OCI-LY7 (cell line): ENCODE measurements around the gene STOML3. TPM values are rescaled to one million over a fixed set of nuclear protein-coding genes. Genes with fewer than 3 reads are reported as not detected.

Experiments
- BruUV-seq: library from RNA; stranded (reverse); fragments of 400-500 nt; replicated peaks from 2 replicates; lab custom pipeline; 2021; lab: Mats Ljungman, UMichigan
- CTCF ChIA-PET: fragments of 300-600 bp; sonication (Branson Sonifier 250); formaldehyde crosslinking; loops from one replicate; lab custom pipeline; 2022; ENCODE audit warnings: antibody characterized with exemption; ENCODE audit not compliant: unreplicated experiment; lab: Charles Lee
- POLR2A ChIA-PET: fragments of 300-600 bp; sonication (Branson Sonifier 250); formaldehyde crosslinking; loops from one replicate; lab custom pipeline; 2022; ENCODE audit warnings: antibody characterized with exemption; lab: Charles Lee
- DNase-seq: peaks from one replicate; pipeline ENCODE4 v3.0.0-alpha.2; 2015; ENCODE audit warnings: low spot score
- H2AFZ ChIP-seq: fragments of 200-600 bp; sonication (generic), shearing (Covaris generic); 2 replicates; pipeline ENCODE4 v1.6.1; 2014; ENCODE audit warnings: mild to moderate bottlenecking, antibody characterized with exemption, low read length, moderate library complexity
- H3K27ac ChIP-seq: fragments of 200-600 bp; sonication (generic); 2 replicates; pipeline ENCODE4 v1.5.1; 2014; ENCODE audit warnings: mixed run types, low read depth, mild to moderate bottlenecking, moderate library complexity, low read length, inconsistent platforms; ENCODE audit not compliant: poor library complexity, severe bottlenecking
- H3K36me3 ChIP-seq: fragments of 200-600 bp; sonication (generic); 2 replicates; pipeline ENCODE4 v1.6.1; 2014; ENCODE audit warnings: mild to moderate bottlenecking, antibody characterized with exemption, low read length, moderate library complexity, mixed read lengths; ENCODE audit not compliant: insufficient read depth
- H3K4me1 ChIP-seq: fragments of 200-600 bp; sonication (generic); 2 replicates; pipeline ENCODE4 v1.5.1; 2014; ENCODE audit warnings: mild to moderate bottlenecking, low read length; ENCODE audit not compliant: insufficient read depth, poor library complexity, severe bottlenecking
- H3K4me2 ChIP-seq: fragments of 200-600 bp; sonication (generic); 2 replicates; pipeline ENCODE4 v1.6.1; 2014; ENCODE audit warnings: mild to moderate bottlenecking, low read length
- H3K4me3 ChIP-seq: fragments of 200-600 bp; sonication (generic); 2 replicates; pipeline ENCODE4 v1.5.1; 2014; ENCODE audit warnings: mild to moderate bottlenecking, low read depth, low read length; ENCODE audit not compliant: poor library complexity, severe bottlenecking
- H3K79me2 ChIP-seq: fragments of 200-600 bp; sonication (generic); 2 replicates; pipeline ENCODE4 v1.6.1; 2016; ENCODE audit warnings: low read depth, mild to moderate bottlenecking, low read length, moderate library complexity, mixed read lengths; ENCODE audit not compliant: insufficient read depth
- H3K9me2 ChIP-seq: fragments of 200-600 bp; sonication (generic); 2 replicates; pipeline ENCODE4 v1.6.1; 2016; ENCODE audit warnings: mild to moderate bottlenecking, low read length, mixed read lengths; ENCODE audit not compliant: insufficient read depth
- H3K9me3 ChIP-seq: fragments of 200-600 bp; sonication (generic); 2 replicates; pipeline ENCODE4 v1.6.1; 2014; ENCODE audit warnings: mild to moderate bottlenecking, mixed run types, low read length, mixed read lengths
- H4K20me1 ChIP-seq: fragments of 200-600 bp; sonication (generic); 2 replicates; pipeline ENCODE4 v1.6.1; 2014; ENCODE audit warnings: mild to moderate bottlenecking, antibody characterized with exemption, low read length, moderate library complexity, mixed read lengths; ENCODE audit not compliant: insufficient read depth
- CTCF ChIP-seq: fragments of 200-600 bp; sonication (generic); conservative IDR thresholded peaks from 2 replicates; pipeline ENCODE4 v1.5.1; 2014; ENCODE audit warnings: mild to moderate bottlenecking, antibody characterized with exemption, low read length, moderate library complexity, mixed read lengths
- EZH2phosphoT487 ChIP-seq: fragments of 200-600 bp; sonication (generic); IDR thresholded peaks from 2 replicates; pipeline ENCODE4 v1.6.1; 2018; ENCODE audit warnings: low read depth, borderline replicate concordance, mild to moderate bottlenecking, mixed run types, antibody characterized with exemption, low read length, moderate library complexity, mixed read lengths
- intact Hi-C: fragments of 100-400 bp; cut with micrococcal nuclease; formaldehyde crosslinking; loops from one replicate; pipeline ENCODE4 v1.10.0; 2022; ENCODE audit not compliant: unreplicated experiment
- total RNA-seq, 2 experiments: library from RNA; depleted of rRNA in 1 of 2; stranded (reverse); fragments of >200 nt in 1 of 2; shearing (Covaris generic) in 1 of 2; gene quantifications; 2 replicates each; pipeline ENCODE4 v1.2.3, GENCODE V29; 2014 to 2022

The STOML3 gene
- total RNA-seq, 2 experiments from 2014 or later: not detected

GRCh38 chr13:38951525-38952313, 38.9 kb downstream of the STOML3 start:
- no TSS peak for BruUV-seq
- Histone ChIP-seq H3K9me3 (no peaks in the 10 kb centered on the region), H3K9me2 (no peaks in the 10 kb centered on the region), H3K27ac (no peak overlapping the region), H3K79me2 (no peaks in the 10 kb centered on the region), H3K4me1 (no peaks in the 10 kb centered on the region), H3K36me3 (no peaks in the 10 kb centered on the region), H2AFZ (no peak overlapping the region), H3K4me2 (no peak overlapping the region), H4K20me1 (no peaks in the 10 kb centered on the region), H3K4me3 (no peak overlapping the region)
- DNase-seq: no peak
- ChIA-PET CTCF (no interaction called here), POLR2A (interaction anchor here (0.7 kb wide), 1 partner anchor 242 kb away, joined by 3 read pairs; no protein-coding TSS in a partner anchor)
- intact Hi-C loops: no loop called here
- TF ChIP-seq CTCF (no peak), EZH2phosphoT487 (no peak)

GRCh38 chr13:38950987-38951386, 39.6 kb downstream of the STOML3 start:
- intact Hi-C loops: no loop called here
- TF ChIP-seq EZH2phosphoT487: no peak
- TF ChIP-seq CTCF: no peak
- Histone ChIP-seq H4K20me1 (no peaks in the 10 kb centered on the region), H2AFZ (no peak overlapping the region), H3K9me3 (no peaks in the 10 kb centered on the region), H3K9me2 (no peaks in the 10 kb centered on the region), H3K4me1 (no peaks in the 10 kb centered on the region), H3K4me3 (no peak overlapping the region), H3K79me2 (no peaks in the 10 kb centered on the region), H3K27ac (no peak overlapping the region), H3K36me3 (no peaks in the 10 kb centered on the region), H3K4me2 (no peak overlapping the region)
- no peak for DNase-seq
- ChIA-PET POLR2A (interaction anchor here (0.7 kb wide), 1 partner anchor 242 kb away, joined by 3 read pairs; no protein-coding TSS in a partner anchor), CTCF (no interaction called here)
- BruUV-seq: no TSS peak

- Histone ChIP-seq H3K27ac (no peak overlapping the region), H3K79me2 (no peaks in the 10 kb centered on the region), H4K20me1 (no peaks in the 10 kb centered on the region), H3K4me3 (no peak overlapping the region), H3K9me2 (no peaks in the 10 kb centered on the region), H3K9me3 (no peaks in the 10 kb centered on the region), H3K36me3 (no peaks in the 10 kb centered on the region), H2AFZ (no peak overlapping the region), H3K4me2 (no peak overlapping the region), H3K4me1 (no peaks in the 10 kb centered on the region)
- CTCF ChIA-PET: no interaction called here
- TF ChIP-seq CTCF: no peak
- TF ChIP-seq EZH2phosphoT487: no peak
- no TSS peak for BruUV-seq
- POLR2A ChIA-PET: interaction anchor here (1.1 kb wide), 1 partner anchor 18 kb away, joined by 3 read pairs; no protein-coding TSS in a partner anchor
- DNase-seq: no peak
- intact Hi-C loops: no loop called here
These were observed 43.6 kb downstream of the STOML3 start for GRCh38 chr13:38947054-38947453.
